ENCODE data around the gene NAALADL2.

GRCh38 chr3:175103298-175103697, 244.2 kb downstream of the NAALADL2 start:
- TF ChIP-seq CTCF (IDR thresholded peaks at IDR 0.05) (no peak), EZH2 (IDR thresholded peaks at IDR 0.05; ENCODE audit: borderline replicate concordance, insufficient read depth, low read depth, low read length, poor library complexity, severe bottlenecking) (no peak)

All from B cell (primary cell).